HepG2 (cell line): ENCODE measurements around the gene SPHK2. TPM values are rescaled to one million over a fixed set of nuclear protein-coding genes. Genes with fewer than 3 reads are reported as not detected.

ENCODE experiments used
- BRF2 ChIP-seq: sonication (generic); formaldehyde crosslinking; IDR thresholded peaks from 2 replicates; pipeline ENCODE4 v1.8.1; 2022; ENCODE audit warnings: mild to moderate bottlenecking, missing genetic modification reagents
- CHCHD3 ChIP-seq: sonication (generic); formaldehyde crosslinking; IDR thresholded peaks from 2 replicates; pipeline ENCODE4 v1.8.0; 2022; ENCODE audit warnings: mild to moderate bottlenecking, missing genetic modification reagents, moderate library complexity
- GLI4 ChIP-seq: sonication (generic); formaldehyde crosslinking; IDR thresholded peaks from 2 replicates; pipeline ENCODE4 v1.5.1; 2020; ENCODE audit warnings: missing genetic modification reagents, mild to moderate bottlenecking, moderate library complexity, borderline replicate concordance
- HMGXB4 ChIP-seq, 2 experiments: sonication (generic) in 1 of 2; formaldehyde crosslinking in 1 of 2; IDR thresholded peaks; 2 replicates each; pipeline versions ENCODE4 v1.4.0 to v1.6.1; 2018 to 2020; ENCODE audit warnings: missing genetic modification reagents in 2 of 2, borderline replicate concordance in 1 of 2, low read depth in 1 of 2, mild to moderate bottlenecking in 1 of 2, missing biosample characterization in 1 of 2
- IRX3 ChIP-seq: sonication (generic); formaldehyde crosslinking; IDR thresholded peaks from 2 replicates; pipeline ENCODE4 v1.8.1; 2023; ENCODE audit warnings: mild to moderate bottlenecking, low read depth, missing genetic modification reagents, borderline replicate concordance
- JDP2 ChIP-seq: sonication (generic); formaldehyde crosslinking; IDR thresholded peaks from 2 replicates; pipeline ENCODE4 v1.8.1; 2022; ENCODE audit warnings: missing genetic modification reagents, borderline replicate concordance
- MAZ ChIP-seq, 2 experiments: sonication (generic) in 1 of 2; formaldehyde crosslinking in 1 of 2; IDR thresholded peaks; 2 replicates each; pipeline versions ENCODE4 v1.5.0 to v1.6.1; 2012 to 2020; ENCODE audit warnings: low read depth in 2 of 2, mild to moderate bottlenecking in 2 of 2, borderline replicate concordance in 1 of 2, improper control_type of control experiment in 1 of 2, low read length in 1 of 2, missing genetic modification reagents in 1 of 2, moderate library complexity in 1 of 2
- NFYB ChIP-seq: sonication (generic); formaldehyde crosslinking; IDR thresholded peaks from 2 replicates; pipeline ENCODE4 v1.4.0; 2020; ENCODE audit warnings: missing genetic modification reagents
- SAFB2 ChIP-seq: sonication (generic); formaldehyde crosslinking; IDR thresholded peaks from 2 replicates; pipeline ENCODE4 v1.5.1; 2020; ENCODE audit warnings: missing genetic modification reagents, low read depth, mild to moderate bottlenecking, borderline replicate concordance
- SCMH1 ChIP-seq: sonication (generic); formaldehyde crosslinking; IDR thresholded peaks from 2 replicates; pipeline ENCODE4 v1.9.0; 2021; ENCODE audit warnings: missing genetic modification reagents, mild to moderate bottlenecking, borderline replicate concordance
- THAP9 ChIP-seq: sonication (generic); formaldehyde crosslinking; IDR thresholded peaks from 2 replicates; pipeline ENCODE4; 2020; ENCODE audit warnings: missing genetic modification reagents, mild to moderate bottlenecking, borderline replicate concordance
- ZFP37 ChIP-seq: sonication (generic); formaldehyde crosslinking; IDR thresholded peaks from 2 replicates; pipeline ENCODE4 v1.4.0; 2020; ENCODE audit warnings: missing genetic modification reagents, borderline replicate concordance
- ZFY ChIP-seq: sonication (generic); formaldehyde crosslinking; IDR thresholded peaks from 2 replicates; pipeline ENCODE4 v1.4.0; 2020; ENCODE audit warnings: missing genetic modification reagents
- ZNF772 ChIP-seq: sonication (generic); formaldehyde crosslinking; IDR thresholded peaks from 2 replicates; pipeline ENCODE4 v1.5.0; 2020; ENCODE audit warnings: mild to moderate bottlenecking, missing genetic modification reagents
- ZNF775 ChIP-seq: sonication (generic); formaldehyde crosslinking; IDR thresholded peaks from 2 replicates; pipeline ENCODE4 v1.4.0; 2020; ENCODE audit warnings: missing genetic modification reagents, mild to moderate bottlenecking, moderate library complexity, borderline replicate concordance
- polyA plus RNA-seq, 8 experiments: library from polyadenylated mRNA; depleted of rRNA in 3 of 8; stranded (reverse) in 7 of 8; unstranded in 1 of 8; fragments of >200 nt; fragmentation: Illumina TruSeq in 4 of 8; extraction: Trizol in 4 of 8; gene quantifications; 2 replicates each; pipeline versions ENCODE4 v1.2.1 to v1.2.3, GENCODE V29; 2011 to 2016; ENCODE audit warnings: low read depth in 4 of 8, missing spikeins in 1 of 8, mixed read lengths in 1 of 8; ENCODE audit not compliant: insufficient read depth in 1 of 8
- total RNA-seq, 5 experiments: library from RNA; depleted of rRNA; stranded (reverse); fragments of >200 nt; fragmentation: Illumina TruSeq; extraction: Trizol; gene quantifications; 2 replicates each; pipeline ENCODE4 v1.2.3, GENCODE V29; 2016; ENCODE audit warnings: low read depth in 1 of 5

Gene SPHK2
- total and polyA plus RNA-seq, 2 of the 13 experiments (the other 11 are each of a cell fraction or from before 2014, with no cell fraction given), result 2.9 to 14.4 TPM

GRCh38 chr19:48637449-48637947, 18.2 kb downstream of the SPHK2 start (continued):
- TF ChIP-seq JDP2 (CRISPR knock-in tag) (peak; percentile 45; the same call in 1 of the 2 replicates), ZFY (CRISPR knock-in tag) (no peak; the same call in 1 of the 2 replicates), ZNF775 (peak; percentile 55; the same call in 1 of the 2 replicates), ZNF772 (CRISPR knock-in tag) (peak; percentile 57; the same call in 1 of the 2 replicates), BRF2 (CRISPR knock-in tag) (peak; percentile 76), ZFP37 (CRISPR knock-in tag) (peak; percentile 39; the same call in 1 of the 2 replicates), MAZ (IDR thresholded peaks at IDR 0.05; ENCODE audit: borderline replicate concordance, low read depth, low read length) (peak; percentile 74; the same call in 1 of the 2 replicates), MAZ (CRISPR knock-in tag; IDR thresholded peaks at IDR 0.05; ENCODE audit: low read depth) (peak; percentile 87), GLI4 (CRISPR knock-in tag) (peak; percentile 54; the same call in 1 of the 2 replicates), NFYB (CRISPR knock-in tag) (peak; percentile 91), SCMH1 (no peak), THAP9 (peak; percentile 90; the same call in 1 of the 2 replicates), SAFB2 (CRISPR knock-in tag) (no peak), HMGXB4 (CRISPR knock-in tag; IDR thresholded peaks at IDR 0.05; ENCODE audit: borderline replicate concordance in 1 of 2, low read depth in 1 of 2) (peak in 1 of 2 experiments; percentile 57; a peak in 2 of 4 replicates), CHCHD3 (CRISPR knock-in tag) (peak; percentile 75; the same call in 1 of the 2 replicates), IRX3 (peak; percentile 47; the same call in 1 of the 2 replicates)
